LNCaP clone FGC (cell line): ENCODE results near the gene HLTF.

Experiments used
- DNase-seq: peaks from one replicate; pipeline ENCODE4 v3.0.0-alpha.2; 2011; ENCODE audit warnings: low read depth
- H3K4me3 ChIP-seq: 2 replicates; pipeline ENCODE4 v1.5.1; 2011; ENCODE audit warnings: mild to moderate bottlenecking, low read depth, low read length, control low read depth
- TF ChIP-seq, protein P1 (sequence below): IDR thresholded peaks from 2 replicates; pipeline ENCODE4 v1.5.1; 2012; ENCODE audit warnings: mild to moderate bottlenecking; ENCODE audit not compliant: control insufficient read depth, insufficient read depth; ENCODE audit errors: extremely low read depth

The HLTF gene

DNA sequence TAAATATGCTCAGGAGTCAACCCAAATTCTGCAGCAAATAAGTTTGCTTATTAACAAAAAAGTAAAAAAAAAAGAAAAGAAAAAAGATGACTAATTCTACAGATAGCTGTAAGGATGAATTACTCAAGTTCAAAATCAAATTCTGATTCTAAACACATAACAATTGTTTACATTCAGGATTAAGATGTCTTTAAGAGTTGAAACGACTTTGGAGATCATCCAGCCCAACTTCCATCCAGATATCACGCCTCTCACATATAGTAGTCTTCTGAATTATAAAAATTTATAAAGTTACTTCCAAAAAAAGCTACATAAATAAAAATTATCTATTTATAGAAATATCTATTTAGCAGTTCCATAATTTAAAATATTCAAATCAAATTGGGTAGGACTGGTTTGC lies 55.2 kb downstream of the HLTF start:
- no peak overlapping the region for H3K4me3 ChIP-seq
- TF ChIP-seq, protein P1, sequence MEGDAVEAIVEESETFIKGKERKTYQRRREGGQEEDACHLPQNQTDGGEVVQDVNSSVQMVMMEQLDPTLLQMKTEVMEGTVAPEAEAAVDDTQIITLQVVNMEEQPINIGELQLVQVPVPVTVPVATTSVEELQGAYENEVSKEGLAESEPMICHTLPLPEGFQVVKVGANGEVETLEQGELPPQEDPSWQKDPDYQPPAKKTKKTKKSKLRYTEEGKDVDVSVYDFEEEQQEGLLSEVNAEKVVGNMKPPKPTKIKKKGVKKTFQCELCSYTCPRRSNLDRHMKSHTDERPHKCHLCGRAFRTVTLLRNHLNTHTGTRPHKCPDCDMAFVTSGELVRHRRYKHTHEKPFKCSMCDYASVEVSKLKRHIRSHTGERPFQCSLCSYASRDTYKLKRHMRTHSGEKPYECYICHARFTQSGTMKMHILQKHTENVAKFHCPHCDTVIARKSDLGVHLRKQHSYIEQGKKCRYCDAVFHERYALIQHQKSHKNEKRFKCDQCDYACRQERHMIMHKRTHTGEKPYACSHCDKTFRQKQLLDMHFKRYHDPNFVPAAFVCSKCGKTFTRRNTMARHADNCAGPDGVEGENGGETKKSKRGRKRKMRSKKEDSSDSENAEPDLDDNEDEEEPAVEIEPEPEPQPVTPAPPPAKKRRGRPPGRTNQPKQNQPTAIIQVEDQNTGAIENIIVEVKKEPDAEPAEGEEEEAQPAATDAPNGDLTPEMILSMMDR: no peak
- no peak for DNase-seq

DNA sequence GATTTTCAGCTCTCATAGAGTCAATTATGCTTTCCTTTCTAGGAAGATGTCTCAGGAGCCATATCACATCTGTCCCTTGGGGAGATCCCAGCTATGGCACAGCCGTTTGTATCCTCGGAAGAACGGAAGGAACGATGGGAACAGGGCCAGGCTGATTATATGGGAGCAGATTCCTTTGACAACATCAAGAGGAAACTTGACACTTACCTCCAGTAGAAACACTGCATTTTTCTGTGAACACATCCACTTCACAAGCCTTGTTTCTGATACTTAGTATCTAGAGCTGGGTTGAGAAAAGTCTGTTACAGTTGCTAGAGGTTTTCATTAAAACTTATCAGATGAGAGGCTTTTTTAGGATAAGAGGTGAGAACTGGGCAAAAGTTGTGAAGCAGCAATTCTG lies 59.6 kb downstream of the HLTF start:
- no peak for DNase-seq
- no peak overlapping the region for H3K4me3 ChIP-seq
- TF ChIP-seq, protein P1: no peak

DNA sequence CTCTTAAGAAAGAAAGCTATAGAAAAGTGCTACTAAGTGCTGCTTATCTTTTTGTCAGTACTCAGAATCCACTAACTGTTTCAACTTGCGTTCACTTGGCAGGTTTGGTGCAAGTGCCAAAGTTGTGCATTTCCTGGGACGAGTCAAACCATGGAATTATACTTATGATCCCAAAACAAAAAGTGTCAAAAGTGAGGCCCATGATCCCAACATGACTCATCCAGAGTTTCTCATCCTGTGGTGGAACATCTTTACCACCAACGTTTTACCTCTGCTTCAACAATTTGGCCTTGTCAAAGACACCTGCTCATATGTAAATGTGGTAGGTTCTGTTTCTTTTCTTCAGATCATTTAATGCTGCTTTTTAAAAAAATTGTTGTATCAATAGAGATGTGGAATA lies 62.4 kb downstream of the HLTF start:
- no peak for DNase-seq
- H3K4me3 ChIP-seq: no peak overlapping the region
- TF ChIP-seq, protein P1: no peak

DNA sequence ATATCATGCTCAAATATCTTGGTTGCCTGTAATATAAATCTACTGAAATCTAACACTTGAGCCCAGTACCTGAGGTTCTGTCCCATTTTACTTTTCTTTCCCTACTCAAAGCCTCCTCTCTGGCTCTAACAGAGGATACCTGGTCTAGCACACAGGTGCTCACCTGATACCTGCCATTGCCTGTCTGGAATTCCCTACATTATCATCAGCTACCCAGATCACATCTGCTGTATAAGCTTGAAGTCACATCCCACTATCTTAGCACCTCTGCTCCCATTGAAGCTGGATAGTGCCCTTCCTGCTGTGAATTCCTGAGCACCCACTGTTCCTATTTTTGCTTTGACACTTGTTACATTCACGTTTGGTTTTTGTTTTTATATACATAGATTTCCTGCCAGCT lies 64.5 kb downstream of the HLTF start:
- no peak for DNase-seq
- no peak overlapping the region for H3K4me3 ChIP-seq
- TF ChIP-seq, protein P1: no peak

DNA sequence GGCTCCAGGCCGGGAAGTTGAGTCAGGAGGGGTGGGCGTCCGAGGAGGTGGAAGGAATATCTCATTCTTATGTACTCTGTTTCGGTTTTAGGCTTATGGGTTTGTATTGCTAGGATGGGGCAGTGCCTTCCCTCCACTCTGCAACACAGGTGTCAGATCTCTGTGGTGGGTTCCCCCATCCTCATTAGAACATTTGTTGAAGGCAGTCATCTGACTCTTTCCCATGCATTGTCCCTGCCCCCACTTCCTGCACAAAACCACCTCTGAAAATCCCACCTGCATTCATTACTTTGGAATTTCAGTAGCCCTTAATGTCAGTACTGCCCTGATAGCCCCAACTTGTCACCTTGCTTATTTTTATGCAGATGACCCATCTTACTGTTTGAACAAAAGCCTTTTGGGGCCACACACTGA lies 65.5 kb downstream of the HLTF start:
- H3K4me3 ChIP-seq: no peak overlapping the region
- no peak for DNase-seq
- TF ChIP-seq, protein P1: no peak

DNA sequence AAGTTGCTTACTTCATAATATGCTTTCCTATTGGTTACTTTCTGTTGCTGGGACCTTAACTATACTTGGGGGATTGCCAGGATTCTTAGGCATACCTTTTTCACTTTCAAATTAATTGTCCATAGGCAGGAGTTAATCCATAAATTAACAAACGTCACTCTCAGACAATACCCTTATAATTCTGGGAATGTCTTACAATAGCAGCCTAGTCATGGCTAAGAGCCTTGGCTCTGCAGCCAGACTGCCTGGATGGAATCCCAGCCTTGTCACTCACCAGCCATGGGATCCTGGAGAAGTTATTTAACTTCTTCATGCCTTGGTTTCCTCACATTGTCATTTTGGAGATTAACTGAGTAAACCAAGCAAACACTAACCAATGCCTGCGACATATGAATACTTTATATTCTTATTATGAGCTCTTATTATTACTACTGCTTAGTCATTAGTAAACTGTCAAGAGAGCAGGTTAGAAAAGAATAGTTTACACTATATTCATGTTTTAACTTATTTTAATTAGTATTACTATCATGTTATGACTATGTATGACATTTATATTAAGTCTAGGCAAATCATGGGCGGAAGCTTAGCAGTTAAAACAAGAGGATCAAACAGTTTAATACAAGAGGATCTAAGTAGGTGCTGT lies 66.0 kb downstream of the HLTF start:
- TF ChIP-seq, protein P1: no peak
- no peak overlapping the region for H3K4me3 ChIP-seq
- no peak for DNase-seq

DNA sequence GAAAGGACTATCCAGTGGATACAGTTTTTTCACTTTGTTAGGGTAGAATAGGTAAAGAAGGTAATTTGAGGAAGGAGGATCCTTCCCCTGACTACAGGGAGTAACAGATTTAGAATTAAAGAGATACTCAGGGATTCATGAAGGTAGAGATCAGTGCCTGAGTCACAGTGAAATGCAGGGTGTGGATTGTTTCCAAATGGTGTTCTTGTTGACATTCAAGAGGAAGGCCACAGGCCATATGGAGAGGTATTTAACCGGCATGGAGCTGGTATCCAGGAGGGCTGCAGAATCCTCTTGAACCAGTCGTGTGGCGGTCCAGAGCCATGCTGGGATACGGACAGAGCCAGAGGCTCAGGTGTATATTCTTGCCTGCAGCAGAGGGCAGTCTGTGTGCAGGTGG lies 66.8 kb downstream of the HLTF start:
- TF ChIP-seq, protein P1: no peak
- no peak for DNase-seq

More for the DNA sequence above, 66.8 kb downstream of the HLTF start:
- H3K4me3 ChIP-seq: no peak overlapping the region
